GM23338 (cell line): ENCODE results near the gene NHERF1.

Experiments
- CREB1 ChIP-seq: fragments of 250-450 bp; sonication (Bioruptor Pico); IDR thresholded peaks from 2 replicates; pipeline ENCODE4 v1.5.0; 2020; ENCODE audit warnings: low read depth, mild to moderate bottlenecking, moderate library complexity
- CTCF ChIP-seq, 2 experiments: fragments of 200-600 bp in 1 of 2; sonication (generic) in 1 of 2; conservative IDR thresholded peaks; 2 replicates each; pipeline versions ENCODE4 v1.5.1 to v1.6.1; 2016 to 2017; ENCODE audit warnings: antibody characterized with exemption in 2 of 2, low read depth in 2 of 2, mild to moderate bottlenecking in 2 of 2, moderate library complexity in 1 of 2
- EZH2 ChIP-seq: fragments of 200-600 bp; sonication (generic); IDR thresholded peaks from one replicate; pipeline ENCODE4 v1.8.0; 2017; ENCODE audit warnings: antibody characterized with exemption, mild to moderate bottlenecking, low read depth; ENCODE audit not compliant: unreplicated experiment
- EZH2phosphoT487 ChIP-seq: fragments of 200-600 bp; sonication (generic); IDR thresholded peaks from one replicate; pipeline ENCODE4 v1.8.1; 2018; ENCODE audit warnings: antibody characterized with exemption; ENCODE audit not compliant: unreplicated experiment
- JUNB ChIP-seq: IDR thresholded peaks from one replicate; pipeline ENCODE4 v1.6.1; 2016; ENCODE audit warnings: antibody characterized with exemption; ENCODE audit not compliant: unreplicated experiment
- POLR2AphosphoS5 ChIP-seq: IDR thresholded peaks from 2 replicates; pipeline ENCODE4 v1.6.1; 2016; ENCODE audit warnings: antibody characterized with exemption, low read depth
- REST ChIP-seq: IDR thresholded peaks from one replicate; pipeline ENCODE4 v1.6.1; 2018; ENCODE audit warnings: antibody characterized with exemption; ENCODE audit not compliant: unreplicated experiment

- no peak for TF ChIP-seq EZH2
- no peak for TF ChIP-seq CTCF (conservative IDR thresholded peaks at IDR 0.05; ENCODE audit: low read depth in 2 of 2)
- TF ChIP-seq EZH2phosphoT487 = no peak
- TF ChIP-seq CREB1 (CRISPR knock-in tag) = no peak
- TF ChIP-seq POLR2AphosphoS5 = no peak
- no peak for TF ChIP-seq REST
- TF ChIP-seq JUNB = no peak
Measured at GRCh38 chr17:74715144-74715543, 33.3 kb upstream of the NHERF1 start.
